Measurements from ENCODE around the gene CNMD.
"Not testable (repeated sequence)": the region's sequence is repeated elsewhere in the genome, so short reads cannot be mapped to it uniquely, and the experiment has no call there.

Gene CNMD

GRCh38 chr13:52725302-52725701 lies 14.3 kb downstream of the CNMD start:
- H3K27me3 ChIP-seq (ENCODE audit: control insufficient read depth, insufficient read depth, low read length, poor library complexity, severe bottlenecking) = no peaks in the 10 kb centered on the region
- H3K36me3 ChIP-seq (ENCODE audit: control insufficient read depth, insufficient read depth, low read length) = no peaks in the 10 kb centered on the region
- no peak overlapping the region for H3K27ac ChIP-seq (ENCODE audit: insufficient read depth, low read depth, low read length, poor library complexity, severe bottlenecking)
- no peaks in the 10 kb centered on the region for H3K9me3 ChIP-seq (ENCODE audit: control insufficient read depth, low read length)
- H3K4me3 ChIP-seq (ENCODE audit: insufficient read depth, low read depth, low read length) = no peak overlapping the region
- 91 to 100% methylated on average over 1 of the region's 1 CpG for WGBS, 2 experiments
- H3K4me1 ChIP-seq (ENCODE audit: control insufficient read depth, insufficient read depth, low read length) = no peaks in the 10 kb centered on the region

GRCh38 chr13:52723181-52723580 lies 16.4 kb downstream of the CNMD start:
- H3K27me3 ChIP-seq (ENCODE audit: control insufficient read depth, insufficient read depth, low read length, poor library complexity, severe bottlenecking) = no peaks in the 10 kb centered on the region
- H3K36me3 ChIP-seq (ENCODE audit: control insufficient read depth, insufficient read depth, low read length) = no peaks in the 10 kb centered on the region
- H3K9me3 ChIP-seq (ENCODE audit: control insufficient read depth, low read length) = no peaks in the 10 kb centered on the region
- no peak overlapping the region for H3K27ac ChIP-seq (ENCODE audit: insufficient read depth, low read depth, low read length, poor library complexity, severe bottlenecking)
- no peaks in the 10 kb centered on the region for H3K4me1 ChIP-seq (ENCODE audit: control insufficient read depth, insufficient read depth, low read length)
- 91 to 92% methylated on average over 4 of the region's 4 CpGs for WGBS, 2 experiments
- H3K4me3 ChIP-seq (ENCODE audit: insufficient read depth, low read depth, low read length) = no peak overlapping the region

GRCh38 chr13:52721356-52721755 lies 18.3 kb downstream of the CNMD start:
- 95 to 97% methylated on average over 2 of the region's 2 CpGs for WGBS, 2 experiments
- H3K27ac ChIP-seq (ENCODE audit: insufficient read depth, low read depth, low read length, poor library complexity, severe bottlenecking); H3K27me3 ChIP-seq (ENCODE audit: control insufficient read depth, insufficient read depth, low read length, poor library complexity, severe bottlenecking); H3K4me3 ChIP-seq (ENCODE audit: insufficient read depth, low read depth, low read length); H3K4me1 ChIP-seq (ENCODE audit: control insufficient read depth, insufficient read depth, low read length); H3K9me3 ChIP-seq (ENCODE audit: control insufficient read depth, low read length); H3K36me3 ChIP-seq (ENCODE audit: control insufficient read depth, insufficient read depth, low read length): not testable (repeated sequence)

GRCh38 chr13:52720904-52721303 lies 18.7 kb downstream of the CNMD start:
- H3K4me1 ChIP-seq (ENCODE audit: control insufficient read depth, insufficient read depth, low read length); H3K36me3 ChIP-seq (ENCODE audit: control insufficient read depth, insufficient read depth, low read length); H3K9me3 ChIP-seq (ENCODE audit: control insufficient read depth, low read length); H3K27ac ChIP-seq (ENCODE audit: insufficient read depth, low read depth, low read length, poor library complexity, severe bottlenecking); H3K27me3 ChIP-seq (ENCODE audit: control insufficient read depth, insufficient read depth, low read length, poor library complexity, severe bottlenecking); H3K4me3 ChIP-seq (ENCODE audit: insufficient read depth, low read depth, low read length): not testable (repeated sequence)
- WGBS, 2 experiments = 85% methylated on average over 7 of the region's 7 CpGs

DNA sequence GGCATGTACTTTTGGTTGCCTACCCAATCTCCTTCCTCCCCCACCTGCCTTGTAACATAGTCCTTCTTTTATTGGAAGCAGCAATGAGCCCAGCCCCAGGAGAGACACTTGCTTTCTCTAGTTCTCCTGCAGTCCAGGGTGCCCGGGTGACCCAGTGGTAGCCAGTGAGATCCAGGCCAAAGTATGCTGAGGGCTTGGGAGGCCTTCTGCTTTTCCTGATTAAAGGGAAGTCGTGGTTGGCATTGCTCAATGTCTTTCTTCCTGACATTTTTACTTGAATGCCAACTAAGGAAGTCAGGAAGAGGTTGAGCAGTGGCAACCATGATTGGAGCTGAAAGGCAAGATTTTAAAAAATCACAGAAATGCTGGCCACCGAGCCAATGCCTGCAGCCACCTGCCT lies 25.7 kb downstream of the CNMD start:
- Histone ChIP-seq H3K9me3 (ENCODE audit: control insufficient read depth, low read length) (no peaks in the 10 kb centered on the region), H3K27ac (ENCODE audit: insufficient read depth, low read depth, low read length, poor library complexity, severe bottlenecking) (no peak overlapping the region), H3K4me1 (ENCODE audit: control insufficient read depth, insufficient read depth, low read length) (peaks cover 22% of the 10 kb centered on the region), H3K4me3 (ENCODE audit: insufficient read depth, low read depth, low read length) (no peak overlapping the region), H3K27me3 (ENCODE audit: control insufficient read depth, insufficient read depth, low read length, poor library complexity, severe bottlenecking) (no peaks in the 10 kb centered on the region), H3K36me3 (ENCODE audit: control insufficient read depth, insufficient read depth, low read length) (no peaks in the 10 kb centered on the region)
- 85 to 88% methylated on average over 3 of the region's 3 CpGs for WGBS, 2 experiments

GRCh38 chr13:52712385-52712784 lies 27.2 kb downstream of the CNMD start:
- no peaks in the 10 kb centered on the region for H3K36me3 ChIP-seq (ENCODE audit: control insufficient read depth, insufficient read depth, low read length)
- no peak overlapping the region for H3K4me3 ChIP-seq (ENCODE audit: insufficient read depth, low read depth, low read length)
- 67 to 68% methylated on average over 3 of the region's 3 CpGs for WGBS, 2 experiments
- no peaks in the 10 kb centered on the region for H3K27me3 ChIP-seq (ENCODE audit: control insufficient read depth, insufficient read depth, low read length, poor library complexity, severe bottlenecking)
- H3K4me1 ChIP-seq (ENCODE audit: control insufficient read depth, insufficient read depth, low read length) = peaks cover 22% of the 10 kb centered on the region
- no peak overlapping the region for H3K27ac ChIP-seq (ENCODE audit: insufficient read depth, low read depth, low read length, poor library complexity, severe bottlenecking)
- H3K9me3 ChIP-seq (ENCODE audit: control insufficient read depth, low read length) = no peaks in the 10 kb centered on the region

GRCh38 chr13:52711286-52711685 lies 28.3 kb downstream of the CNMD start:
- H3K36me3 ChIP-seq (ENCODE audit: control insufficient read depth, insufficient read depth, low read length) = no peaks in the 10 kb centered on the region
- H3K27me3 ChIP-seq (ENCODE audit: control insufficient read depth, insufficient read depth, low read length, poor library complexity, severe bottlenecking) = no peaks in the 10 kb centered on the region
- peaks cover 22% of the 10 kb centered on the region for H3K4me1 ChIP-seq (ENCODE audit: control insufficient read depth, insufficient read depth, low read length)
- no peak overlapping the region for H3K27ac ChIP-seq (ENCODE audit: insufficient read depth, low read depth, low read length, poor library complexity, severe bottlenecking)
- 64 to 66% methylated on average over 3 of the region's 3 CpGs for WGBS, 2 experiments
- H3K4me3 ChIP-seq (ENCODE audit: insufficient read depth, low read depth, low read length) = no peak overlapping the region
- no peaks in the 10 kb centered on the region for H3K9me3 ChIP-seq (ENCODE audit: control insufficient read depth, low read length)

DNA sequence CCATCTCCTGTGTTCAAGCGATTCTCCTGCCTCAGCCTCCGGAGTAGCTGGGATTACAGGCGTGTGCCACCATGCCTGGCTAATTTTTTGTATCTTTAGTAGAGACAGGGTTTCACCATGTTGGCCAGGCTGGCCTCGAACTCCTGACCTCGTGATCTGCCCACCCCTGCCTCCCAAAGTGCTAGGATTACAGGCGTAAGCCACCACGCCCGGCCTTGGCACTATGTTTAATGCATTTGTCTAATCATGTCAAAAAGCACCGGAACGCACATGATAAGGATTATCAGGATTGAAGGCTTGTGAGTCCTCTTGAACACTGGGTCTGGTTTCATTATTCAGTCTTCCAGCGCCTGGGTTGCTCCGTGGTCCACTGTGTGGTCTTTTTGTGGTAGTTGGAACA lies 31.4 kb downstream of the CNMD start:
- not testable (repeated sequence) for H3K4me3 ChIP-seq (ENCODE audit: insufficient read depth, low read depth, low read length); H3K27ac ChIP-seq (ENCODE audit: insufficient read depth, low read depth, low read length, poor library complexity, severe bottlenecking); H3K36me3 ChIP-seq (ENCODE audit: control insufficient read depth, insufficient read depth, low read length); H3K9me3 ChIP-seq (ENCODE audit: control insufficient read depth, low read length); H3K27me3 ChIP-seq (ENCODE audit: control insufficient read depth, insufficient read depth, low read length, poor library complexity, severe bottlenecking)
- WGBS, 2 experiments = 94% methylated on average over 11 to 12 of the region's 12 CpGs
- peaks cover 22% of the 10 kb centered on the region for H3K4me1 ChIP-seq (ENCODE audit: control insufficient read depth, insufficient read depth, low read length)

GRCh38 chr13:52707375-52707774 lies 32.2 kb downstream of the CNMD start:
- peaks cover 14% of the 10 kb centered on the region for H3K4me1 ChIP-seq (ENCODE audit: control insufficient read depth, insufficient read depth, low read length)
- no peak overlapping the region for H3K27ac ChIP-seq (ENCODE audit: insufficient read depth, low read depth, low read length, poor library complexity, severe bottlenecking)
- H3K36me3 ChIP-seq (ENCODE audit: control insufficient read depth, insufficient read depth, low read length) = no peaks in the 10 kb centered on the region
- H3K27me3 ChIP-seq (ENCODE audit: control insufficient read depth, insufficient read depth, low read length, poor library complexity, severe bottlenecking) = no peaks in the 10 kb centered on the region
- WGBS, 2 experiments = no CpG with 5 or more reads among the region's 1 CpG
- H3K4me3 ChIP-seq (ENCODE audit: insufficient read depth, low read depth, low read length) = no peak overlapping the region
- no peaks in the 10 kb centered on the region for H3K9me3 ChIP-seq (ENCODE audit: control insufficient read depth, low read length)

DNA sequence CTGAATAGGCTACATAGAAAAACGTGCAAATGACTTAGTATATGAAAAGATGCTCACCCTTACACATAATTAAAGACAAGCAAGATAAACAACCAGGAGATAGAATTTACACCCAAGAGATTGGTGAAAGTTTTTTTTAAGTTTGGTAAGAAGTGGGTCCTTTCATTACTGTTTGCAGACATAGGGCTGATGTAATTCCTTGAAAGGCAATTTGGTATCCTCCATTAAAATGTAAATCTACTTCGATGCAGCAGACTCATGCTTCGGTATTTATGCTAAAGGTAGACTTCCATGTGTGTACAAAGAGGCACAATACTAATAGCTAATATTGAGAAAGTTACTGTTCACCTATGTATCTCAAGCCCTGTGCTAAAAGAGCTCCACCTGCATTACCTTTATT lies 33.5 kb downstream of the CNMD start:
- no peaks in the 10 kb centered on the region for H3K27me3 ChIP-seq (ENCODE audit: control insufficient read depth, insufficient read depth, low read length, poor library complexity, severe bottlenecking)
- no peak overlapping the region for H3K4me3 ChIP-seq (ENCODE audit: insufficient read depth, low read depth, low read length)
- 93% methylated on average over 2 to 3 of the region's 3 CpGs for WGBS, 2 experiments
- H3K27ac ChIP-seq (ENCODE audit: insufficient read depth, low read depth, low read length, poor library complexity, severe bottlenecking) = no peak overlapping the region
- no peaks in the 10 kb centered on the region for H3K36me3 ChIP-seq (ENCODE audit: control insufficient read depth, insufficient read depth, low read length)
- no peaks in the 10 kb centered on the region for H3K9me3 ChIP-seq (ENCODE audit: control insufficient read depth, low read length)
- peaks cover 1% of the 10 kb centered on the region for H3K4me1 ChIP-seq (ENCODE audit: control insufficient read depth, insufficient read depth, low read length)

GRCh38 chr13:52703482-52703881 lies 36.1 kb downstream of the CNMD start:
- Histone ChIP-seq H3K9me3 (ENCODE audit: control insufficient read depth, low read length) (no peaks in the 10 kb centered on the region), H3K27me3 (ENCODE audit: control insufficient read depth, insufficient read depth, low read length, poor library complexity, severe bottlenecking) (no peaks in the 10 kb centered on the region)
- WGBS, 2 experiments = 67 to 81% methylated on average over 6 of the region's 6 CpGs

More at GRCh38 chr13:52703482-52703881, 36.1 kb downstream of the CNMD start:
- no peak overlapping the region for H3K4me3 ChIP-seq (ENCODE audit: insufficient read depth, low read depth, low read length)
- H3K4me1 ChIP-seq (ENCODE audit: control insufficient read depth, insufficient read depth, low read length) = no peaks in the 10 kb centered on the region
- H3K27ac ChIP-seq (ENCODE audit: insufficient read depth, low read depth, low read length, poor library complexity, severe bottlenecking) = no peak overlapping the region
- no peaks in the 10 kb centered on the region for H3K36me3 ChIP-seq (ENCODE audit: control insufficient read depth, insufficient read depth, low read length)
